CD4-positive, alpha-beta memory T cell (primary cell): ENCODE data around the gene CCL17. TPM values are rescaled to one million over a fixed set of nuclear protein-coding genes. Genes with fewer than 3 reads are reported as not detected.

Source experiments
- CTCF ChIA-PET: fragments of 350-600 bp; sonication (Branson Sonifier 250); formaldehyde crosslinking; loops from one replicate; lab custom pipeline; 2021; ENCODE audit warnings: inconsistent platforms; ENCODE audit not compliant: partially characterized antibody; lab: Charles Lee
- POLR2A ChIA-PET: fragments of 350-600 bp; sonication (Branson Sonifier 250); formaldehyde crosslinking; loops from one replicate; lab custom pipeline; 2021; ENCODE audit not compliant: partially characterized antibody; lab: Charles Lee
- DNase-seq, 5 donors: peaks; one replicate each; pipeline versions ENCODE4 v3.0.0 to v3.0.0-alpha.2; 2020 to 2022; ENCODE audit warnings: mixed read lengths in 1 of 5
- H3K27ac ChIP-seq: one replicate; pipeline ENCODE4 v1.7.0; 2013; ENCODE audit warnings: low read depth, low read length
- H3K27me3 ChIP-seq: 2 replicates; pipeline ENCODE4 v1.7.0; 2013; ENCODE audit warnings: mild to moderate bottlenecking, low read length, moderate library complexity; ENCODE audit not compliant: insufficient read depth
- H3K36me3 ChIP-seq: 2 replicates; pipeline ENCODE4 v1.7.0; 2013; ENCODE audit warnings: mild to moderate bottlenecking, low read length, moderate library complexity; ENCODE audit not compliant: insufficient read depth
- H3K4me1 ChIP-seq: 2 replicates; pipeline ENCODE4 v1.7.0; 2013; ENCODE audit warnings: mild to moderate bottlenecking, low read length, moderate library complexity; ENCODE audit not compliant: insufficient read depth
- H3K4me3 ChIP-seq, 2 donors: one replicate each; pipeline ENCODE4 v1.7.0; 2013; ENCODE audit warnings: low read length in 2 of 2, mild to moderate bottlenecking in 1 of 2
- H3K9me3 ChIP-seq, 2 donors: one replicate each; pipeline ENCODE4 v1.7.0; 2013; ENCODE audit warnings: low read length in 2 of 2, control low read depth in 1 of 2; ENCODE audit not compliant: control insufficient read depth in 1 of 2
- H3K27ac Mint-ChIP-seq, 7 donors: one replicate each; pipeline ENCODE4 v1.8.0; 2020 to 2021; ENCODE audit warnings: mixed read lengths in 7 of 7, mild to moderate bottlenecking in 6 of 7, inconsistent platforms in 3 of 7, moderate library complexity in 3 of 7
- H3K27me3 Mint-ChIP-seq, 2 donors: one replicate each; pipeline ENCODE4 v1.8.0; 2020 to 2021; ENCODE audit warnings: mixed read lengths in 2 of 2
- H3K36me3 Mint-ChIP-seq, 2 donors: one replicate each; pipeline ENCODE4 v1.8.0; 2020 to 2021; ENCODE audit warnings: mixed read lengths in 2 of 2, inconsistent platforms in 1 of 2, mild to moderate bottlenecking in 1 of 2
- H3K4me1 Mint-ChIP-seq, 4 donors: one replicate each; pipeline ENCODE4 v1.8.0; 2020 to 2021; ENCODE audit warnings: mixed read lengths in 4 of 4, mild to moderate bottlenecking in 1 of 4
- H3K4me3 Mint-ChIP-seq, 8 donors: one replicate each; pipeline ENCODE4 v1.8.0; 2020 to 2021; ENCODE audit warnings: mixed read lengths in 8 of 8, mild to moderate bottlenecking in 7 of 8, moderate library complexity in 6 of 8, inconsistent platforms in 3 of 8
- H3K9me3 Mint-ChIP-seq, 8 donors: one replicate each; pipeline ENCODE4 v1.8.0; 2020 to 2021; ENCODE audit warnings: mixed read lengths in 8 of 8, mild to moderate bottlenecking in 5 of 8, inconsistent platforms in 3 of 8, moderate library complexity in 1 of 8
- intact Hi-C: fragments of 100-400 bp; cut with micrococcal nuclease; formaldehyde crosslinking; loops from one replicate; pipeline ENCODE4 v1.15.1; 2023
- polyA plus RNA-seq, 2 donors: library from polyadenylated mRNA; unstranded; fragments of 300-500 nt; fragmentation: Illumina TruSeq; gene quantifications; one replicate each; pipeline ENCODE4 v1.2.3, GENCODE V29; 2021
- total RNA-seq, 2 experiments: library from RNA; stranded (reverse); gene quantifications; one replicate each; pipeline ENCODE4 v1.2.3, GENCODE V29; 2021

CCL17 gene
- total and polyA plus RNA-seq, 4 experiments from 2014 or later = not detected

- CTCF ChIA-PET = interaction anchor here (1.8 kb wide), 1 partner anchor 9 kb away, joined by 7 read pairs; no protein-coding TSS in a partner anchor
- DNase-seq = no peak
- H3K4me1 Mint-ChIP-seq = peaks cover 0 to 6% (median 2%) of the 10 kb centered on the region in 4 donors
- H3K36me3 Mint-ChIP-seq = peaks cover 37 to 39% of the 10 kb centered on the region in 2 donors
- H3K27ac ChIP-seq = no peak overlapping the region
- intact Hi-C loops = no loop called here
- H3K4me1 ChIP-seq = no peaks in the 10 kb centered on the region
- H3K36me3 ChIP-seq = peaks cover 29% of the 10 kb centered on the region
- H3K4me3 ChIP-seq = no peak overlapping the region
- H3K27me3 ChIP-seq = no peaks in the 10 kb centered on the region
- POLR2A ChIA-PET = interaction anchor here (1.3 kb wide), 1 partner anchor 21 kb away, joined by 3 read pairs; the partner anchor contains the start of genes CIAPIN1 and COQ9
- no peaks in the 10 kb centered on the region for H3K9me3 ChIP-seq
- H3K27me3 Mint-ChIP-seq = no peaks in the 10 kb centered on the region
- peaks cover 0 to 2% (median 0%) of the 10 kb centered on the region in 8 donors for H3K9me3 Mint-ChIP-seq
- no peak overlapping the region for H3K4me3 Mint-ChIP-seq
- no peak overlapping the region for H3K27ac Mint-ChIP-seq
Measured at GRCh38 chr16:57426356-57426755, 21.8 kb downstream of the CCL17 start.

DNA sequence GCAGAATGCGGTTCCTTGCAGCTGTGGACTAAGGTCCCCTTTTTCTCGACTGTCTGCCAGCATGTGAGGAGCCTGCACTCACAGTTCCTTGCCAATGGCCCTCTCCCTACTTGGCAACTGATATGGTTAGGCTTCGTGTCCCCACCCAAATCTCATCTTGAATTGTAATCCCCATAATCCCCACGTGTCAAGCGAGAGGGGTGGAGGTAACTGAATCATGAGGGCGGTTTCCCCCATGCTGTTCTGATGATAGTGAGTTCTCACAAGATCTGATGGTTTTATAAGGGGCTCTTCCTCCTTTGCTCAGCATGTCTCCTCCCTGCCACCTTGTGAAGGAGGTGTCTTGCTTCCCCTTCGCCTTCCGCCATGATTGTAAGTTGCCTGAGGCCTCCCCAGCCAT is 22.7 kb downstream of the CCL17 start:
- no peaks in the 10 kb centered on the region for H3K9me3 ChIP-seq
- CTCF ChIA-PET = interaction anchor here (1.8 kb wide), 1 partner anchor 10 kb away, joined by 7 read pairs; no protein-coding TSS in a partner anchor
- peaks cover 42 to 43% of the 10 kb centered on the region in 2 donors for H3K36me3 Mint-ChIP-seq
- POLR2A ChIA-PET = no interaction called here
- H3K4me3 Mint-ChIP-seq = no peak overlapping the region
- H3K27me3 Mint-ChIP-seq = no peaks in the 10 kb centered on the region
- H3K4me1 Mint-ChIP-seq = peaks cover 0 to 3% (median under 1%) of the 10 kb centered on the region in 4 donors
- H3K9me3 Mint-ChIP-seq = peaks cover 0 to 1% (median 0%) of the 10 kb centered on the region in 8 donors
- H3K36me3 ChIP-seq = peaks cover 34% of the 10 kb centered on the region
- no peak overlapping the region for H3K27ac Mint-ChIP-seq
- DNase-seq = no peak
- H3K4me3 ChIP-seq = no peak overlapping the region
- no peaks in the 10 kb centered on the region for H3K27me3 ChIP-seq
- H3K27ac ChIP-seq = no peak overlapping the region
- H3K4me1 ChIP-seq = no peaks in the 10 kb centered on the region
- intact Hi-C loops = no loop called here

- H3K4me3 Mint-ChIP-seq = no peak overlapping the region
- no peaks in the 10 kb centered on the region for H3K27me3 Mint-ChIP-seq
- ChIA-PET CTCF (no interaction called here), POLR2A (no interaction called here)
- intact Hi-C loops = no loop called here
- Histone ChIP-seq H3K4me1 (no peaks in the 10 kb centered on the region), H3K27ac (no peak overlapping the region), H3K36me3 (peaks cover 39% of the 10 kb centered on the region), H3K9me3 (no peaks in the 10 kb centered on the region), H3K4me3 (no peak overlapping the region), H3K27me3 (no peaks in the 10 kb centered on the region)
- no peaks in the 10 kb centered on the region for H3K4me1 Mint-ChIP-seq
- H3K27ac Mint-ChIP-seq = no peak overlapping the region
- peaks cover 43 to 47% of the 10 kb centered on the region in 2 donors for H3K36me3 Mint-ChIP-seq
- H3K9me3 Mint-ChIP-seq = no peaks in the 10 kb centered on the region
- DNase-seq = no peak
Measured at GRCh38 chr16:57427824-57428223, 23.3 kb downstream of the CCL17 start.

DNA sequence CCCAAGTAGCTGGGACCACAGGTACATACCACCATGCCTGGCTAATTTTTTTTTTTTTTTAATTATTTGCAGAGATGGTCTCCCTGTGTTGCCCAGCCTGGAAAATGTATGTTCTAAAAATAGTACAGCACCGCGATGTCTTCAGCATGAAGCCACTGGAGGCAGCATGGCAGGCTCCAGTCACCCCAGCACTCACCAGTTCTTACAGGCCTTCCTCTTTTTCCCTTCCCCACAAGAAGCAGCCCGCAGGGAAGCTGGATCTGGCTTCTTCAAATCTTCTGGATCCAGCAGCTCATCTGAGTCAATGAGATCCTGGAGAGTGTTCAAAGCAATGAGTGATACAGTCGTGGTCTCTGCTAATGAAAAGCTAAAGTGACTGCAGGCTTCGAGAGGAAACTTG is 26.4 kb downstream of the CCL17 start:
- no peak overlapping the region for H3K4me3 ChIP-seq
- Mint-ChIP-seq H3K36me3 (peaks cover 66 to 78% of the 10 kb centered on the region in 2 donors), H3K27ac (no peak overlapping the region), H3K4me1 (peaks cover 0 to 3% (median 1%) of the 10 kb centered on the region in 4 donors), H3K27me3 (no peaks in the 10 kb centered on the region), H3K4me3 (no peak overlapping the region), H3K9me3 (no peaks in the 10 kb centered on the region)
- H3K27me3 ChIP-seq = no peaks in the 10 kb centered on the region
- DNase-seq = no peak
- H3K4me1 ChIP-seq = no peaks in the 10 kb centered on the region
- ChIA-PET POLR2A (no interaction called here), CTCF (interaction anchor here (2.1 kb wide), 1 partner anchor 13 kb away, joined by 16 read pairs; no protein-coding TSS in a partner anchor)
- intact Hi-C loops = no loop called here
- peaks cover 61% of the 10 kb centered on the region for H3K36me3 ChIP-seq
- no peak overlapping the region for H3K27ac ChIP-seq
- H3K9me3 ChIP-seq = no peaks in the 10 kb centered on the region

- Histone ChIP-seq H3K27me3 (no peaks in the 10 kb centered on the region), H3K4me3 (no peak overlapping the region), H3K27ac (no peak overlapping the region), H3K36me3 (peaks cover 61% of the 10 kb centered on the region), H3K4me1 (no peaks in the 10 kb centered on the region), H3K9me3 (no peaks in the 10 kb centered on the region)
- no peaks in the 10 kb centered on the region for H3K9me3 Mint-ChIP-seq
- no peaks in the 10 kb centered on the region for H3K27me3 Mint-ChIP-seq
- CTCF ChIA-PET = interaction anchor here (1.5 to 2.5 kb wide), 2 partner anchors 14 kb away, joined by 3 to 22 read pairs; no protein-coding TSS in a partner anchor
- peaks cover 0 to 3% (median 1%) of the 10 kb centered on the region in 4 donors for H3K4me1 Mint-ChIP-seq
- no peak overlapping the region for H3K27ac Mint-ChIP-seq
- no peak for DNase-seq
- H3K36me3 Mint-ChIP-seq = peaks cover 60 to 80% of the 10 kb centered on the region in 2 donors
- intact Hi-C loops = no loop called here
- H3K4me3 Mint-ChIP-seq = no peak overlapping the region
- POLR2A ChIA-PET = no interaction called here
Measured at GRCh38 chr16:57432505-57432904, 27.9 kb downstream of the CCL17 start.

- Histone ChIP-seq H3K27ac (no peak overlapping the region), H3K36me3 (peaks cover 61% of the 10 kb centered on the region), H3K4me1 (no peaks in the 10 kb centered on the region), H3K27me3 (no peaks in the 10 kb centered on the region), H3K4me3 (no peak overlapping the region), H3K9me3 (no peaks in the 10 kb centered on the region)
- H3K9me3 Mint-ChIP-seq = no peaks in the 10 kb centered on the region
- intact Hi-C loops = no loop called here
- H3K4me3 Mint-ChIP-seq = no peak overlapping the region
- ChIA-PET CTCF (interaction anchor here (1.5 to 2.5 kb wide), 2 partner anchors 14 to 15 kb away, joined by 3 to 22 read pairs; no protein-coding TSS in a partner anchor), POLR2A (no interaction called here)
- H3K27me3 Mint-ChIP-seq = no peaks in the 10 kb centered on the region
- H3K36me3 Mint-ChIP-seq = peaks cover 57 to 78% of the 10 kb centered on the region in 2 donors
- no peak for DNase-seq
- H3K27ac Mint-ChIP-seq = peak overlapping the region in 2 of 7 donors; percentile 64 to 75
- peaks cover 0 to 3% (median 1%) of the 10 kb centered on the region in 4 donors for H3K4me1 Mint-ChIP-seq
Measured at GRCh38 chr16:57432989-57433388, 28.4 kb downstream of the CCL17 start.

DNA sequence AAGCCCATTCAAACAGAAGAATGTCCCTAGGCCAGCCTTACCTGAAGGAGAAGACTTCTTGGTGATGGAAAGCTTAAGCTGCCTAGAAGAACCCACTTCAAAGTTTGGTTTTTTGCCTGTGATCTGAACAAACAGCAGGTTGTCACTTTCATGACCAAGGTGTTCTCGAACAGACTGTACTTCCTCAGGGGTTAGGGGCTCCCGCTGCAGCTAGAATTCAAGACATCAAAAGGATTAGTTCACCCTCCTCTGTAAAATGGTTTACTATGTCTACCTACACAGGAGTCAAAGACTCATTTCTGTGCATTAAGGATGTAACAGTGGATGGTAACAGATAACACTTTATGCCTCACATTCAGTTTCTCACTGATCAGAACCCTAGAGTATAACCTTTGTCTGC is 29.4 kb downstream of the CCL17 start:
- CTCF ChIA-PET = interaction anchor here (2.5 kb wide), 1 partner anchor 16 kb away, joined by 22 read pairs; no protein-coding TSS in a partner anchor
- H3K4me1 ChIP-seq = no peaks in the 10 kb centered on the region
- no peak overlapping the region for H3K27ac ChIP-seq
- peaks cover 58 to 79% of the 10 kb centered on the region in 2 donors for H3K36me3 Mint-ChIP-seq
- intact Hi-C loops = no loop called here
- H3K4me3 ChIP-seq = no peak overlapping the region
- peaks cover 57% of the 10 kb centered on the region for H3K36me3 ChIP-seq
- DNase-seq = peak in 1 of 5 donors; percentile 24
- peak overlapping the region in 3 of 7 donors; percentile 36 to 60 (median 47) for H3K27ac Mint-ChIP-seq
- peaks cover 0 to 2% (median 0%) of the 10 kb centered on the region in 8 donors for H3K9me3 Mint-ChIP-seq
- H3K4me3 Mint-ChIP-seq = peak overlapping the region in 1 of 8 donors; percentile 31
- H3K4me1 Mint-ChIP-seq = peaks cover 0 to 4% (median 2%) of the 10 kb centered on the region in 4 donors
- POLR2A ChIA-PET = no interaction called here
- no peaks in the 10 kb centered on the region for H3K9me3 ChIP-seq
- no peaks in the 10 kb centered on the region for H3K27me3 Mint-ChIP-seq
- no peaks in the 10 kb centered on the region for H3K27me3 ChIP-seq
